ENCODE measurements around the gene KLRC3.
"Not testable (repeated sequence)": the region's sequence is repeated elsewhere in the genome, so short reads cannot be mapped to it uniquely, and the experiment has no call there.

The KLRC3 gene

DNA sequence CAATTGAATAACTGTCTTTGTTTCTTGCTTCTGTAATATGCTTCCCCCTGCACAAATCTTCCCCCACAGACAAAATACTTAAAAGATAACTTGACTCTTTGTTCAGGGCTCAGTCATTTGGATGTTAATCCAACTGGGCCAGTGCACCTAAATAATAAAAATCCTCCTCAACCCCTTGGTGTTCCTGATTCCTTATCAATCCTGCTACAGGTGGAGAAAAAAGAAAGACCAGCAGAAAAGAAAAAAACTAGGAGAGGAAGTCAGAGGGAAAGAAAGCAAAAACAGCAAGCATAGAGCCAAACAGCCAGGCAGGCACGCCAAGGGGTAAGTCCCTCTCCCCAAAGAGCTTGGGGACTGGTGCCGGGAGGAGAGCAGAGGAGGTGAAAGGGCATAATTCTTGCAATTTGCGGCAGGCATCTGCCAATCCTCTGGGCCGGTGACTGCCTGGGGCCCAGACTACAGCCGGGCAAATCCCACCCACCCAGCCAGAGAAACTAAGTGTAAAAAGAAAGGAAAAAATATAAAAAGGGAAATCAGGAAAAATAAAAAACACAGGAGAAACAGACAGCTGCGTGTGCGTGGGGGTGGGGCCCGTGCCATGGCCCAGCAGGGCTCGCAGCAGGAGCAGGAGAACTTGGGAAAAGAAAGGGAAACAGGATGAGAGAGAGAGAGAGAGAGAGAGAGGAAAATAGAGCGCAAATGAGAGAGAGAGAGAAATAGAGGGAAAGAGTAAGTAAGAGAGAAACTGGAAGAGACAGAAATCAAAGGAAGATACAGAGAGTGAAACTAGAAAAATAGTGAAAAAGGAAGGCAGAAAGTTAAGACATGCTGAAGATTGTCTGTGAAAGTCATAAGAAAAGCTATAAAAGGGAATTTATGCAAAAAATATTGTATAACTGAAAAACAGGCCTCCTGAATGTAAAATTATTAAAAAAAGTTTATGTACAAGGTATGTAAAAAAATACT is 51.9 kb downstream of the KLRC3 start:
- DNase-seq = no peak

DNA sequence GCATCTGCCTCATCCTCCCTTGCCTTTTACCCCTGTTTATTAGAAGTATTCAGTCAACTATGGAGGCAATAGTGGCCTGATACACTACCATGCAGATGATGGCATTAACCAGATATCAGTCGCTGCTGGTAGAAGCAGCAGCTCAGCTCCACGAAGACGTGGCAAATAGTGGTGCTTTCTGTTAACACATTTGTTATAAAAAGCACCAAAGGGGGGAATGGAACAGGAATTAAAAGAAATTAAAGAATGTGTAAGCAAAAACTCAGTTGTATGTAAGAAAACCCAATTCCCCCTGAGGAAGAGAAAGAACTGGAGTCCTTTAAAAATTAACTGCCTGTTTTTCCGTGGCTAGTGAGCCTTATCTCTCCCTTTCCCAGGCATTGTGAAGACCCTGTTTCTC is 52.7 kb downstream of the KLRC3 start:
- not testable (repeated sequence) for DNase-seq

DNA sequence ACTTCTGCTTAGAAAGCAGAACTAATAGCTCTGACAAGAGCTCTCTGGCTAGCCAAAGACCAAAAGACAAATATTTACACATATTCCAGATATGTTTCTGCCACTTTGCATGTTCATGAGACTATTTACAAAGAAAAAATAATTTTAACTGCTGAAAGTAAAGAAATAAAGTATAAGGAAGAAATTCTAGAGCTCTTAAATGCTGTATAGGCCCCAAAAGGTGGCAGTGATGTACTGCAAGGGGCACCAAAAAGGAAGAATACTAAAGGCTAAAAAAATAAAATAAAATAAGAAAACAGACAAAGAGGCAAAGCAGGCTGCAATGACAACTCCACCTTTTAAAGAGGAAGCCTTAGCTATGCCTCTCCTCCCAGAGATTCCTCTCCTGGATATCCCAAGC is 53.5 kb downstream of the KLRC3 start:
- DNase-seq = no peak

DNA sequence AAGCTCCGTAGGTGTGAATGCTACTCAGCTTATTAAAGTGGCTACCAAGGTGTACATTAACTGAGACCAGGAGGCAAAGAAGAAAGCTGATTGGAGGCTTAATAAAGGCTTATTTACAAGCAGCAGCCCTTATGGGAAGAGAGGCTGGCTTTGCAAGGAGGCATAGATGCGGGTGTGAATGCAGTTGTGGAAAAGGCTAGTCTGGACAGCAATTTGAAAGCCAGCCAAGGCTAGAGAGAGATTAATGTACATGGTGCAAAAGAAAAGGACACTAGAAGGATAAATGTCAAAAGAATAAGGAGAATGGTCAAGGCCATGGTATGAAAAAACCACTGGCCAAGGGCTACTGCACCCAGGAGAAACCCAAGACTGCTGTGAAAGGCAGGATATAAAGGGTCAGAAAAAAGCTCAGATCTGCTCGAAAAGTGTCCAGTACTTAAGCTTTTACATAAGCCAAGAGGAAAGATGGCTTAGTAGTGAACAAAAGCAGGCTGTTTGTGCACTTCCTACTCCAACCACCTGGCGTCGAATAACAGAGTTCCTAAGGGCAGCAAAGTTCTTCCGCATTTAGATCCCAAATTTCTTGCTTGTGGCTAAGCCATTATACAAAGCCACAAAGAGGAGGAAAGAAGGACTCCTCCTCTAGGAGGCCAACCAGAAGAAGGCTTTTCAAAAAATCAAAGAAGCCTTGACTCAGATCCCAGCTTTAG is 54.5 kb downstream of the KLRC3 start:
- no peak for DNase-seq

DNA sequence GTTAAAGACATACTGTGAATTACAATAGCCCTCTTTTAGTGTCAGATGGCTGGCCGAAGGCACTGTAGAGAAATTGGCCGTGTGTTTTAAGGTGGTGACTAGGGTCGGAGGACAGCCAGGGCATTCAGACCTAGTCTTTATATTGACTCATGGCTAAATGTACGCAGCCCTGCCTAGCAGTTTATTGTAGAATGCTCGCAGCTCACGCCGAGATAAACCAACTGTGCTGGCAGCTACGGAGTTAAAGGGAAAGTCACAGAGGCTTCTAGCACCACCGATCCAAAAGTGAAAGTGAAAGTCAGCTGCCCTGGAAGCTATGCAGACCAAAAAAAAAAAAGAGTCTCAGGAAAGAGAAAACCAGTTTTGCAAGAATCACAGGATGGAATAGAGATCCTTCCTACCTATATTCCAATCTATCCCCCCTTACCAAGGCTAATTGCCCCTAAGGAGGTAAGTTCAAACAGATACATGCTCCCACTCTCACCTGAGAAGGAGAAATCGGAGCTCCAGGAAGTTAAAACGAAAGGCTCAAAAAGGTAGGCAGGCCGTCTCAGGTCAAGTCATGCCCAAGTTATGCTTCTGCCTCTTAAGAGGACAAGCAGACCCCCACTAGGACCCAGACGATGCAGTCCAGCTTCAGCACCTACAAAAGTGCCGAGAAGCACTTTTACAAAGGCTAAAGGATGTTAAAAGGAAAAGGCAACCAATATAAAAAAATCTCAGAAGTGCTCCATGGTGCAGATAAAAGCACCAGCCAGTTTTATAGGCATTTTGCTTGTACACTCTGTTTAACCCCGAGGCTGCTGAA is 55.4 kb downstream of the KLRC3 start:
- DNase-seq = peak; percentile 68

DNA sequence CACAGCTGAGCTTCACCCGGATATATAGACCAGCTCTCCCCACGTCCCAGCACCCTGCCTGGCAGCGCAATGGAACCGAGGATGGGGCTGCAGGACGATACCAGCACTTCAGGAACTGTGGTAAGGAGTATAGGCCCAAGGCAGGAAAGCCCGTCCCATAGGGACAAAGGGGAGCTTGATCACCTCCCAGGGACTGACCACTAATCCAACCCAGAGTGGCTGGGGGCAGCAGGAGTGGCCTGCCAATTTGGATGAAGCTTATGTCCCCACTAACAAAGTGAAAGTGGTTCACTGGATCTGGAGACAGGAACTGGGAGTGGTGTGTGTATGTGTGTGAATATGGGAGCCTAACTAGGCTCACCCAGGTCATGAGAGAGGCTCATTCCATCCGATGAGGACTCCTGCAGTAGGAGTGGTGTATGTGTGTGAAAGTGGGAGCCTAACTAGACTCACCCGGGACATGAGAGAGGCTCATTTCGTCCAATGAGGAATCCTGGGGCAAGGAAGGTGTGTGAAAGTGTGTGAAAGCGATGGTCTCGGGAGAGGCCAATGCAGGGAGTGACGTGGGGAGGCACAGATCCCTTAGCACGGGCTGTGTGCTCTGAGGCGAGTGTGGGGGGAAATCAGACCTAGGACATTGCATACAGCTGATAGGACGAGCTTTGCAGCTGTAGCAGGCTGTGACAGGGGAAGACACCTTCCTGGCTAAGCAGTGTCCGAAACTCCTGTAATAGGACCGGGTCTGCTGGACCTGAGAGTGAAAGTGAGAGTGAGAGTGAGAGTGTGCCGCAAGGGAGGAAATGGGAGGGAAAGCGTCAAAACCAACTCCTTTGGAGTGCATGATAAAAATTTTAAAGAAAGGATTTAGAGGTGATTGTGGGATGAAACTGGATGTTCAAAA is 56.2 kb downstream of the KLRC3 start:
- DNase-seq = peak; percentile 23

DNA sequence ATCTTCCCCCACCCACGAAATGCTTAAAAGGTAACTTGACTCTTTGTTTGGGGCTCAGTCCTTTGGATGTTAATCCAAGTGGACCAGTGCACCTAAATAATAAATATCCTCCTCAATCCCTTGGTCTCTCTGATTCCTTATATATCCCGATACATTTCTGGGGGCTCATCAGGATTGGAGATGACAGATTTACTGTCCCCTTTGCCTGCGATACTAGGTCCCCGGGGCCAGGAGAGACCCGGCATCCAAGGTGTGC is 56.8 kb downstream of the KLRC3 start:
- no peak for DNase-seq

DNA sequence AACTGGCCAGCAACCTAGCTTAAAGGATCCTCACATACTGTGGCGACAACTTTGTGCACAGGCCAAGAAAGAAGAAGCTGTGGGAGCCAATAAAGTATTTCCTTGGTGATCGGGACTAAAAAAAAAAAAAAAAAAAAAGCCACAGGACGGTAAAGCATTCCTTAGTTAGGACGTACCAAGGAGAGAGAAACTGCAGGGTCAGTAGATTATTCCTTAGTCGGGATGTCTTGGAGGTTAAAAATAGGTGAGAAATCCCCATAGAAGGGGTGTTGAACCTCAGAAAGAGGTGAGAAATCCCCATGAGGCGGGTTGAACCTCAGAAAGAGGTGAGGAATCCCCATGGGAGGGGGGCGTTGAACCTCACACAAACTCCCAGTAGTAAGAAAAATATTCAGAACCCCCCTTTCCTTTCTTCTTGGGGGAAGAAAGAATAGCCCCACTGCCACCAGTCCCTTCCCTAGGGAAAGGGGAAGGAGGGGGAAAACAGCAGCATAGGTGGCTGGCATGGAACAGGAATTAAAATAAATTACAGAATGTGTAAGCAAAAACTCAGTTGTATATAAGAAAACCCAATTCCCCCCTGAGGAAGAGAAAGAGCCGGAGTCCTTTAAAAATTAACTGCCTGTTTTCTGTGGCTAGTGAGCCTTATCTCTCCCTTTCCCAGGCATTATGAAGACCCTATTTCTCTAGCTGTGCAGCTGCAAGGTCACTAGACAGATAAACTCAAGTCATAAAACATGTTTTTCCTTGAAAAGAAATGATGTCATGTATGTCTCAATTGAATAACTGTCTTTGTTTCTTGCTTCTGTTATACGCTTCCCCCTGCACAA is 57.4 kb downstream of the KLRC3 start:
- DNase-seq = no peak

DNA sequence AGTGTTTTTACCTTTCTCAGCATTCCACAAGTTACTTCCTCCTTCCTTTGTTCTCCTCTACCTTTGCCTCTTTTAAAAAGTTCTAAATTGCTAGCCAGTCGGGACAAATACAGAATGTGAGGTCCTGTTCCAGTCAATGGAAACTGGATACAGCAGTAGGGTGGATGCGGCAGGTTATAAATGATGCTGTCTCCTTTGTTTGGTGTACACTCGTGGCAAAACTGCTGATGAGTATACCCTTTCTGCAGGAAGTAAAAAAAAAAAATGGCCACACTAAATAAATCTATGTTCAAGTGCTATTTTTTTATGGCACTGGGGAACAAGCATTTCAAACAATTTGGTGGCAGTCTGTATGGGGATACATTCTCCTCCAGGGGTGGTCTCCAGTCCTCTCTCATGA is 58.1 kb downstream of the KLRC3 start:
- no peak for DNase-seq
